H1 (cell line): ENCODE results near the gene OR9A4. TPM values are rescaled to one million over a fixed set of nuclear protein-coding genes. Genes with fewer than 3 reads are reported as not detected.

ENCODE experiments used
- CTCF ChIA-PET: fragments of 300-600 bp; sonication (Branson Sonifier 250); formaldehyde crosslinking; loops from one replicate; lab custom pipeline; 2021; ENCODE audit not compliant: partially characterized antibody; lab: Charles Lee
- POLR2A ChIA-PET: fragments of 300-600 bp; sonication (Branson Sonifier 250); formaldehyde crosslinking; loops from one replicate; lab custom pipeline; 2021; ENCODE audit warnings: inconsistent platforms; ENCODE audit not compliant: partially characterized antibody; lab: Charles Lee
- DNase-seq, 2 experiments: peaks; one replicate each; pipeline versions ENCODE4 v3.0.0 to v3.0.0-alpha.2; 2010 to 2022; ENCODE audit warnings: low spot score in 2 of 2, low read depth in 1 of 2, mixed read lengths in 1 of 2
- FAIRE-seq: peaks from 2 replicates; lab custom pipeline; 2011; peaks lifted over from hg19 to GRCh38; lab: Jason Lieb, UNC
- H2AFZ ChIP-seq: 2 replicates; pipeline ENCODE4 v1.8.1; 2012; ENCODE audit warnings: low read length, inconsistent platforms
- H2AK5ac ChIP-seq: 2 replicates; pipeline ENCODE4 v1.6.1; 2013; ENCODE audit warnings: low read depth, low read length
- H2BK120ac ChIP-seq: replicated peaks from 2 replicates; pipeline ENCODE3; 2013; ENCODE audit warnings: low read depth, low read length, inconsistent platforms
- H2BK12ac ChIP-seq: 2 replicates; pipeline ENCODE4 v1.6.1; 2013; ENCODE audit warnings: low read depth, low read length
- H2BK15ac ChIP-seq: 2 replicates; pipeline ENCODE4 v1.6.1; 2013; ENCODE audit warnings: low read length
- H2BK20ac ChIP-seq: 2 replicates; pipeline ENCODE4 v1.6.1; 2013; ENCODE audit warnings: low read length
- H2BK5ac ChIP-seq: 2 replicates; pipeline ENCODE4 v1.6.1; 2013; ENCODE audit warnings: low read depth, low read length
- H3K14ac ChIP-seq: 2 replicates; pipeline ENCODE4 v1.6.1; 2013; ENCODE audit warnings: inconsistent platforms; ENCODE audit not compliant: insufficient read length
- H3K18ac ChIP-seq: 2 replicates; pipeline ENCODE4 v1.6.1; 2013; ENCODE audit warnings: low read length; ENCODE audit errors: extremely low read depth
- H3K23ac ChIP-seq: 2 replicates; pipeline ENCODE4 v1.6.1; 2013; ENCODE audit warnings: inconsistent platforms; ENCODE audit not compliant: insufficient read length
- H3K23me2 ChIP-seq: 2 replicates; pipeline ENCODE4 v1.6.1; 2013; ENCODE audit warnings: low read depth, low read length
- H3K27ac ChIP-seq: 2 replicates; pipeline ENCODE4 v1.6.1; 2011; ENCODE audit warnings: low read depth, low read length, inconsistent platforms
- H3K27me3 ChIP-seq, 4 experiments: replicated peaks in 1 of 4; 1 replicate in 1 of 4; 2 replicates in 3 of 4; pipeline versions ENCODE4 v1.6.1 to v1.8.1; 2011 to 2013; ENCODE audit warnings: low read length in 3 of 4, mild to moderate bottlenecking in 3 of 4, inconsistent platforms in 2 of 4, mixed read lengths in 2 of 4, moderate library complexity in 1 of 4; ENCODE audit not compliant: control insufficient read depth in 3 of 4, insufficient read depth in 3 of 4; ENCODE audit errors: extremely low read depth in 1 of 4
- H3K36me3 ChIP-seq, 4 experiments: 2 replicates each; pipeline versions ENCODE4 v1.6.1 to v1.8.1; 2011 to 2013; ENCODE audit warnings: mild to moderate bottlenecking in 4 of 4, low read length in 3 of 4, moderate library complexity in 2 of 4, control low read depth in 1 of 4, inconsistent platforms in 1 of 4; ENCODE audit not compliant: insufficient read depth in 4 of 4, control insufficient read depth in 2 of 4
- H3K4ac ChIP-seq: replicated peaks from 2 replicates; pipeline ENCODE3; 2013; ENCODE audit warnings: low read length, low read depth, mixed read lengths, inconsistent platforms; ENCODE audit not compliant: insufficient read length
- H3K4me1 ChIP-seq, 4 experiments: replicated peaks in 1 of 4; 1 replicate in 1 of 4; 2 replicates in 3 of 4; pipeline versions ENCODE4 v1.6.1 to v1.8.1; 2011 to 2013; ENCODE audit warnings: low read length in 3 of 4, inconsistent platforms in 2 of 4, mixed read lengths in 1 of 4; ENCODE audit not compliant: insufficient read depth in 4 of 4, control insufficient read depth in 3 of 4
- H3K4me2 ChIP-seq, 2 experiments: 2 replicates each; pipeline versions ENCODE4 v1.6.1 to v1.8.1; 2011 to 2013; ENCODE audit warnings: low read depth in 2 of 2, low read length in 2 of 2, control low read depth in 1 of 2, inconsistent platforms in 1 of 2, mild to moderate bottlenecking in 1 of 2; ENCODE audit not compliant: insufficient read depth in 1 of 2
- H3K4me3 ChIP-seq, 4 experiments: fragments of 200-600, 300-600 bp in 1 of 4; sonication (generic), shearing (Covaris generic), sonication (Bioruptor Twin) in 1 of 4; 2 replicates each; pipeline versions ENCODE4 v1.5.1 to v1.8.1; 2011 to 2016; ENCODE audit warnings: low read length in 4 of 4, low read depth in 3 of 4, control low read depth in 2 of 4, inconsistent platforms in 2 of 4, mild to moderate bottlenecking in 2 of 4, mixed read lengths in 1 of 4, moderate library complexity in 1 of 4; ENCODE audit not compliant: insufficient read depth in 2 of 4; ENCODE audit errors: extremely low read depth in 1 of 4
- H3K56ac ChIP-seq: replicated peaks from 2 replicates; pipeline ENCODE3; 2013; ENCODE audit warnings: low read depth, mild to moderate bottlenecking, mixed read lengths, low read length, inconsistent platforms; ENCODE audit not compliant: insufficient read length
- H3K79me1 ChIP-seq: 2 replicates; pipeline ENCODE4 v1.6.1; 2013; ENCODE audit warnings: low read depth, low read length, control low read depth
- H3K79me2 ChIP-seq, 2 experiments: 2 replicates each; pipeline versions ENCODE4 v1.6.1 to v1.8.1; 2012 to 2013; ENCODE audit warnings: low read length in 2 of 2, mild to moderate bottlenecking in 2 of 2, inconsistent platforms in 1 of 2; ENCODE audit not compliant: insufficient read depth in 2 of 2, control insufficient read depth in 1 of 2
- H3K9ac ChIP-seq, 4 experiments: replicated peaks in 1 of 4; 1 replicate in 1 of 4; 2 replicates in 3 of 4; pipeline versions ENCODE4 v1.6.1 to v1.8.1; 2011 to 2013; ENCODE audit warnings: low read depth in 3 of 4, low read length in 3 of 4, control low read depth in 2 of 4, mild to moderate bottlenecking in 2 of 4, moderate library complexity in 2 of 4, inconsistent platforms in 1 of 4; ENCODE audit errors: extremely low read depth in 1 of 4
- H3K9me3 ChIP-seq, 2 experiments: 2 replicates each; pipeline versions ENCODE4 v1.6.1 to v1.8.1; 2012 to 2013; ENCODE audit warnings: mild to moderate bottlenecking in 2 of 2, moderate library complexity in 2 of 2, control low read depth in 1 of 2, inconsistent platforms in 1 of 2, low read depth in 1 of 2, low read length in 1 of 2, mixed read lengths in 1 of 2; ENCODE audit not compliant: insufficient read depth in 2 of 2
- H4K20me1 ChIP-seq, 2 experiments: replicated peaks in 1 of 2; 2 replicates each; pipeline versions ENCODE3 to v1.8.1; 2011 to 2013; ENCODE audit warnings: inconsistent platforms in 2 of 2, low read length in 2 of 2, mild to moderate bottlenecking in 1 of 2; ENCODE audit not compliant: insufficient read depth in 2 of 2, control insufficient read depth in 1 of 2
- H4K5ac ChIP-seq: 2 replicates; pipeline ENCODE4 v1.6.1; 2013; ENCODE audit warnings: low read length, low read depth, mixed read lengths, inconsistent platforms; ENCODE audit not compliant: insufficient read length
- H4K8ac ChIP-seq: 2 replicates; pipeline ENCODE4 v1.8.0; 2013; ENCODE audit warnings: mild to moderate bottlenecking, moderate library complexity, low read length, inconsistent platforms; ENCODE audit not compliant: insufficient read depth; ENCODE audit errors: extremely low read depth
- H4K91ac ChIP-seq: replicated peaks from 2 replicates; pipeline ENCODE3; 2013; ENCODE audit warnings: low read length, mixed read lengths, inconsistent platforms; ENCODE audit not compliant: insufficient read length
- BRCA1 ChIP-seq: IDR thresholded peaks from 2 replicates; pipeline ENCODE4 v1.6.1; 2012; ENCODE audit warnings: low read depth, low read length, improper control_type of control experiment
- WGBS, 2 experiments: shearing (Covaris generic) in 1 of 2; methylation state at CpG; one replicate each; pipeline versions ENCODE4 v1.1.6 to v1.1.7; 2013 to 2015; ENCODE audit warnings: low lambda C conversion rate in 2 of 2, mixed read lengths in 2 of 2, inconsistent platforms in 1 of 2, low coverage in 1 of 2, missing lambda C conversion rate in 1 of 2; ENCODE audit not compliant: insufficient replicate concordance in 2 of 2, insufficient coverage in 1 of 2, insufficient read length in 1 of 2; ENCODE audit errors: extremely low coverage in 1 of 2, missing lambda C conversion rate in 1 of 2; 5-methylcytosine and 5-hydroxymethylcytosine counted together
- polyA plus RNA-seq, 7 experiments: library from polyadenylated mRNA; depleted of rRNA in 3 of 7; stranded (reverse) in 5 of 7; unstranded in 2 of 7; fragments of >200 nt in 5 of 7; fragments of 200-250 nt in 2 of 7; gene quantifications; 1 replicate in 5 of 7; 2 replicates in 1 of 7; 4 replicates in 1 of 7; pipeline versions ENCODE4 v1.2.1 to v1.2.3, GENCODE V29; 2011 to 2013; ENCODE audit warnings: missing spikeins in 2 of 7, mixed read lengths in 2 of 7
- total RNA-seq: library from RNA; stranded (reverse); fragmentation: NEBNext Ultra II Directional; extraction: Animal tissue kit (Norgen Biotek cat#: 25700); gene quantifications from 2 replicates; pipeline ENCODE4 v1.2.1, GENCODE V29; 2021

OR9A4 gene
- total and polyA plus RNA-seq, 2 of the 8 experiments (the other 6 are each of a cell fraction or from before 2014, with no cell fraction given) = not detected

DNA sequence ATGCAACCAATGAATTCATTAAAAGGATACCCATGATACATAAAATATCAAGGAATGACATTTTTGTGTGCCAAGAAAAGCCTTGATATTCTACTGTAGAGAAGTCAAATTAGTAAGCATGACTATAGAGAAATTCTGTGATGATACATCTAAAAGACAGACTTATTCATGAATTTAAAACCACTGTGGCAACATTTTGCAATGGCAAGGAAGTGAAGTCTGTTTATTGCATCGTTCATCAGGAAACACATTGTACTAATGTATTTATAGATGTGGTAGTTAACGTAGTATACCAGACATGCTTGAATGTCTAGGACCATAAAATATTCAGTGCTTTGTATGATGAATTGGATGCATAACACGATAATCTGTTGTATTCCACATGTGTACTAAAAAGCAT lies 39.9 kb downstream of the OR9A4 start:
- Histone ChIP-seq H3K18ac (no peak overlapping the region), H3K4me2 (no peak overlapping the region), H2BK20ac (no peak overlapping the region), H2BK5ac (no peak overlapping the region), H3K4me1 (peaks cover 0 to 6% (median 2%) of the 10 kb centered on the region in 4 experiments; a peak in 3 of 7 replicates), H2AFZ (no peak overlapping the region), H4K91ac (no peak overlapping the region), H2BK120ac (no peak overlapping the region), H4K8ac (no peak overlapping the region), H3K36me3 (no peaks in the 10 kb centered on the region), H3K27ac (no peak overlapping the region), H2BK15ac (no peak overlapping the region), H3K79me2 (no peaks in the 10 kb centered on the region), H3K4ac (no peak overlapping the region), H3K4me3 (no peak overlapping the region), H3K14ac (no peak overlapping the region), H2BK12ac (no peak overlapping the region), H4K20me1 (no peaks in the 10 kb centered on the region), H3K9ac (no peak overlapping the region), H3K56ac (no peak overlapping the region), H3K79me1 (no peaks in the 10 kb centered on the region), H4K5ac (no peak overlapping the region), H3K27me3 (no peaks in the 10 kb centered on the region), H3K23ac (no peak overlapping the region), H3K9me3 (no peaks in the 10 kb centered on the region), H3K23me2 (no peaks in the 10 kb centered on the region), H2AK5ac (no peak overlapping the region)
- CTCF ChIA-PET = interaction anchor here (2.7 kb wide), 1 partner anchor 20 kb away, joined by 9 read pairs; no protein-coding TSS in a partner anchor
- FAIRE-seq (no peak), DNase-seq (no peak)
- POLR2A ChIA-PET = no interaction called here
- no peak for TF ChIP-seq BRCA1
- WGBS, 2 experiments = 94% methylated on average over 3 of the region's 3 CpGs; no CpG with 5 or more reads in 1 of the 2 experiments
